ENCODE measurements around the gene ZBTB48.

DNA sequence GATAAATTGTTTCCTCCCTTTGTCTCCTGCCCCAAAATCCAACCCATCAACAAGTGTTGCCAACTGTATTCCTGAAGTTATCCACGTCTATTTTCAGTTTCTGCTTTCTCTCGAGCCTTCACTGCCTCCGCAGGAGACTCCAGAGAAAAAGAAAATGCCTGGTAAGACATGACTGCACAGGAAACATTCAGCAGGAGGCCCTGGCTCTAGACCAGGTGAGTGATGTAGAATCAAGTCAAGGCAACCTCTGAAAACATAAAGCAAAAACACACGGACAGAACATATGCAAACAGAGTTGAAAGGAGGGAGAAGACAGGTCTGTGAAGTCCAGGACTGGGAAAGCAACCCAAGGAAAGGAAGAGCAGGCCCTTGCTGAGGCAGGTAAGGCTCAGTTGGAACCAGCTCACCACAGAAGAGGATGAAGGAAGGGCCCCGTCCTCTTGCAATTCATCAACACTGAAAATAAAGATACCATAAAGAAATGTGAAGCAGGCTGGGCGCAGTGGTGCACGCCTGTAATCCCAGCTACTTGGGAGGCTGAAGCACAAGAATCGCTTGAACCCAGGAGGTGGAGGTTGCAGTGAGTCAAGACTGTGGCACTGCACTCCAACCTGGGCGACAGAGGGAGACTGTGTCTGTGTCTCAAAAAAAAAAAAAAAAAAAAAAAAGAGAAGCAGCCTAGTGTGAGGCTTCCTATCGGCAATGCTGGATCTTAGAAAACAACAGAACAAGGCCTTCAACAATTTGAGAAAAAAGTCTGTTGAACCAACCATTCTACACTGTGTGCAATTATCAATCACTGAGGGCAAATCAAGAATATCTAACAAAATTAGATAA, 34.3 kb upstream of the ZBTB48 start:
- TF ChIP-seq, protein P1, sequence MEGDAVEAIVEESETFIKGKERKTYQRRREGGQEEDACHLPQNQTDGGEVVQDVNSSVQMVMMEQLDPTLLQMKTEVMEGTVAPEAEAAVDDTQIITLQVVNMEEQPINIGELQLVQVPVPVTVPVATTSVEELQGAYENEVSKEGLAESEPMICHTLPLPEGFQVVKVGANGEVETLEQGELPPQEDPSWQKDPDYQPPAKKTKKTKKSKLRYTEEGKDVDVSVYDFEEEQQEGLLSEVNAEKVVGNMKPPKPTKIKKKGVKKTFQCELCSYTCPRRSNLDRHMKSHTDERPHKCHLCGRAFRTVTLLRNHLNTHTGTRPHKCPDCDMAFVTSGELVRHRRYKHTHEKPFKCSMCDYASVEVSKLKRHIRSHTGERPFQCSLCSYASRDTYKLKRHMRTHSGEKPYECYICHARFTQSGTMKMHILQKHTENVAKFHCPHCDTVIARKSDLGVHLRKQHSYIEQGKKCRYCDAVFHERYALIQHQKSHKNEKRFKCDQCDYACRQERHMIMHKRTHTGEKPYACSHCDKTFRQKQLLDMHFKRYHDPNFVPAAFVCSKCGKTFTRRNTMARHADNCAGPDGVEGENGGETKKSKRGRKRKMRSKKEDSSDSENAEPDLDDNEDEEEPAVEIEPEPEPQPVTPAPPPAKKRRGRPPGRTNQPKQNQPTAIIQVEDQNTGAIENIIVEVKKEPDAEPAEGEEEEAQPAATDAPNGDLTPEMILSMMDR (conservative IDR thresholded peaks at IDR 0.05 in 1 of 2, IDR thresholded peaks at IDR 0.05 in 1 of 2; ENCODE audit: extremely low read depth in 1 of 2, insufficient read depth in 1 of 2, low read depth in 1 of 2, low read length in 2 of 2), result no peak
- TF ChIP-seq EZH2 (IDR thresholded peaks at IDR 0.05; ENCODE audit: borderline replicate concordance, low read length), result no peak

All from mammary epithelial cell (primary cell).